ENCODE results near the gene LPCAT3.

LPCAT3 gene

DNA sequence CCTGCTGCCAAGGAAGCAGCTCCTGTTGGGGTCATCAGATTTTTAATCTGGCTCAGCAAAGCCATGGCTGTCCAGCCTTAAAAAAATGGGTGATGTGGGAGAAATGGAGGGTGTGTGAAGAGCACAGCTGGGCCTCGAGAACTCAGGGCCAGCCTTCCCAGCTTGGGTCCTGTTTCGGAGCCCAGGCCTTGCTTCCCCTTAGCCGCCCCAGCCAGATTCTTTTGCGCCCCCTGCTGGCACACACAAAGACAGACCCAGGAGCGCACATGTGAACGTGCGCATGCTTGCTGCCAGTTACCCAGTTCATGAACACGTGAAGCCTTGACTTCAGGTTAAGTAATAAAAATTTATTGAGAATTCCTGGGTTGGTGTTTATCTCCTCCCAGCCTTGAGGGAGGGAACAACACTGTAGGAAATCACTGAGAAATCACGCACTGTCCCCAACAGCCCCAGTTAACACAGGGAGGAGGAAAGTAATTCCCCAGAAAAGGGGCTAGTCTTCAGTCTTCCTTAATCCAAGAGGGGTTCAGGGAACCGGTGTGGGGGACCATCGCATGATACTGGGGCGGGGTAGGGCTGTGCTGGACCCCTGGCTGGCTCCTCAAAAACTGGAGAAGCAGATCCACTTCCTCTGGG lies 53.1 kb downstream of the LPCAT3 start (continued):
- TF ChIP-seq ZNF792 (tag by site-specific recombination; IDR thresholded peaks at IDR 0.05) (no peak), FEZF1 (tag by site-specific recombination; IDR thresholded peaks at IDR 0.05) (no peak), KLF9 (tag by site-specific recombination; IDR thresholded peaks at IDR 0.05; ENCODE audit: low read depth) (no peak), ZFP37 (tag by site-specific recombination; IDR thresholded peaks at IDR 0.05) (peak; percentile 68; the same call in 1 of the 2 replicates), ZIC2 (tag by site-specific recombination; IDR thresholded peaks at IDR 0.05) (peak; percentile 92), BCL11B (tag by site-specific recombination; IDR thresholded peaks at IDR 0.05; ENCODE audit: low read depth) (no peak), SALL2 (tag by site-specific recombination; IDR thresholded peaks at IDR 0.05; ENCODE audit: borderline replicate concordance) (no peak), ZNF354C (tag by site-specific recombination; IDR thresholded peaks at IDR 0.05; ENCODE audit: borderline replicate concordance, low read depth) (no peak), ZNF558 (tag by site-specific recombination; IDR thresholded peaks at IDR 0.05) (no peak), ZNF121 (tag by site-specific recombination; IDR thresholded peaks at IDR 0.05) (no peak), ZNF132 (tag by site-specific recombination; IDR thresholded peaks at IDR 0.05; ENCODE audit: borderline replicate concordance) (no peak), ZNF624 (tag by site-specific recombination; IDR thresholded peaks at IDR 0.05) (no peak), ZNF701 (tag by site-specific recombination; IDR thresholded peaks at IDR 0.05) (no peak), ZNF341 (tag by site-specific recombination; IDR thresholded peaks at IDR 0.05; ENCODE audit: low read depth) (peak; percentile 50), ZNF629 (tag by site-specific recombination; IDR thresholded peaks at IDR 0.05) (peak; percentile 56; the same call in 1 of the 2 replicates), ZNF560 (tag by site-specific recombination; IDR thresholded peaks at IDR 0.05; ENCODE audit: borderline replicate concordance) (no peak)
- TF ChIP-seq, protein P1, sequence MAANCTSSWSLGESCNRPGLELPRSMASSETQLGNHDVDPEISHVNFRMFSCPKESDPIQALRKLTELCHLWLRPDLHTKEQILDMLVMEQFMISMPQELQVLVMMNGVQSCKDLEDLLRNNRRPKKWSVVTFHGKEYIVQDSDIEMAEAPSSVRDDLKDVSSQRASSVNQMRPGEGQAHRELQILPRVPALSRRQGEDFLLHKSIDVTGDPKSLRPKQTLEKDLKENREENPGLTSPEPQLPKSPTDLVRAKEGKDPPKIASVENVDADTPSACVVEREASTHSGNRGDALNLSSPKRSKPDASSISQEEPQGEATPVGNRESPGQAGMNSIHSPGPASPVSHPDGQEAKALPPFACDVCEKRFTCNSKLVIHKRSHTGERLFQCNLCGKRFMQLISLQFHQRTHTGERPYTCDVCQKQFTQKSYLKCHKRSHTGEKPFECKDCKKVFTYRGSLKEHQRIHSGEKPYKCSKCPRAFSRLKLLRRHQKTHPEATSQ (tag by site-specific recombination; IDR thresholded peaks at IDR 0.05), result no peak
- TF ChIP-seq, protein P2, sequence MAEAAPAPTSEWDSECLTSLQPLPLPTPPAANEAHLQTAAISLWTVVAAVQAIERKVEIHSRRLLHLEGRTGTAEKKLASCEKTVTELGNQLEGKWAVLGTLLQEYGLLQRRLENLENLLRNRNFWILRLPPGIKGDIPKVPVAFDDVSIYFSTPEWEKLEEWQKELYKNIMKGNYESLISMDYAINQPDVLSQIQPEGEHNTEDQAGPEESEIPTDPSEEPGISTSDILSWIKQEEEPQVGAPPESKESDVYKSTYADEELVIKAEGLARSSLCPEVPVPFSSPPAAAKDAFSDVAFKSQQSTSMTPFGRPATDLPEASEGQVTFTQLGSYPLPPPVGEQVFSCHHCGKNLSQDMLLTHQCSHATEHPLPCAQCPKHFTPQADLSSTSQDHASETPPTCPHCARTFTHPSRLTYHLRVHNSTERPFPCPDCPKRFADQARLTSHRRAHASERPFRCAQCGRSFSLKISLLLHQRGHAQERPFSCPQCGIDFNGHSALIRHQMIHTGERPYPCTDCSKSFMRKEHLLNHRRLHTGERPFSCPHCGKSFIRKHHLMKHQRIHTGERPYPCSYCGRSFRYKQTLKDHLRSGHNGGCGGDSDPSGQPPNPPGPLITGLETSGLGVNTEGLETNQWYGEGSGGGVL (tag by site-specific recombination; IDR thresholded peaks at IDR 0.05), result 0 out of 2 replicates have a peak, but pooled peaks have one; percentile 12
- TF ChIP-seq, protein P3, sequence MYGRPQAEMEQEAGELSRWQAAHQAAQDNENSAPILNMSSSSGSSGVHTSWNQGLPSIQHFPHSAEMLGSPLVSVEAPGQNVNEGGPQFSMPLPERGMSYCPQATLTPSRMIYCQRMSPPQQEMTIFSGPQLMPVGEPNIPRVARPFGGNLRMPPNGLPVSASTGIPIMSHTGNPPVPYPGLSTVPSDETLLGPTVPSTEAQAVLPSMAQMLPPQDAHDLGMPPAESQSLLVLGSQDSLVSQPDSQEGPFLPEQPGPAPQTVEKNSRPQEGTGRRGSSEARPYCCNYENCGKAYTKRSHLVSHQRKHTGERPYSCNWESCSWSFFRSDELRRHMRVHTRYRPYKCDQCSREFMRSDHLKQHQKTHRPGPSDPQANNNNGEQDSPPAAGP (tag by site-specific recombination; IDR thresholded peaks at IDR 0.05), result peak; percentile 54; the same call in 1 of the 2 replicates
- TF ChIP-seq, protein P4, sequence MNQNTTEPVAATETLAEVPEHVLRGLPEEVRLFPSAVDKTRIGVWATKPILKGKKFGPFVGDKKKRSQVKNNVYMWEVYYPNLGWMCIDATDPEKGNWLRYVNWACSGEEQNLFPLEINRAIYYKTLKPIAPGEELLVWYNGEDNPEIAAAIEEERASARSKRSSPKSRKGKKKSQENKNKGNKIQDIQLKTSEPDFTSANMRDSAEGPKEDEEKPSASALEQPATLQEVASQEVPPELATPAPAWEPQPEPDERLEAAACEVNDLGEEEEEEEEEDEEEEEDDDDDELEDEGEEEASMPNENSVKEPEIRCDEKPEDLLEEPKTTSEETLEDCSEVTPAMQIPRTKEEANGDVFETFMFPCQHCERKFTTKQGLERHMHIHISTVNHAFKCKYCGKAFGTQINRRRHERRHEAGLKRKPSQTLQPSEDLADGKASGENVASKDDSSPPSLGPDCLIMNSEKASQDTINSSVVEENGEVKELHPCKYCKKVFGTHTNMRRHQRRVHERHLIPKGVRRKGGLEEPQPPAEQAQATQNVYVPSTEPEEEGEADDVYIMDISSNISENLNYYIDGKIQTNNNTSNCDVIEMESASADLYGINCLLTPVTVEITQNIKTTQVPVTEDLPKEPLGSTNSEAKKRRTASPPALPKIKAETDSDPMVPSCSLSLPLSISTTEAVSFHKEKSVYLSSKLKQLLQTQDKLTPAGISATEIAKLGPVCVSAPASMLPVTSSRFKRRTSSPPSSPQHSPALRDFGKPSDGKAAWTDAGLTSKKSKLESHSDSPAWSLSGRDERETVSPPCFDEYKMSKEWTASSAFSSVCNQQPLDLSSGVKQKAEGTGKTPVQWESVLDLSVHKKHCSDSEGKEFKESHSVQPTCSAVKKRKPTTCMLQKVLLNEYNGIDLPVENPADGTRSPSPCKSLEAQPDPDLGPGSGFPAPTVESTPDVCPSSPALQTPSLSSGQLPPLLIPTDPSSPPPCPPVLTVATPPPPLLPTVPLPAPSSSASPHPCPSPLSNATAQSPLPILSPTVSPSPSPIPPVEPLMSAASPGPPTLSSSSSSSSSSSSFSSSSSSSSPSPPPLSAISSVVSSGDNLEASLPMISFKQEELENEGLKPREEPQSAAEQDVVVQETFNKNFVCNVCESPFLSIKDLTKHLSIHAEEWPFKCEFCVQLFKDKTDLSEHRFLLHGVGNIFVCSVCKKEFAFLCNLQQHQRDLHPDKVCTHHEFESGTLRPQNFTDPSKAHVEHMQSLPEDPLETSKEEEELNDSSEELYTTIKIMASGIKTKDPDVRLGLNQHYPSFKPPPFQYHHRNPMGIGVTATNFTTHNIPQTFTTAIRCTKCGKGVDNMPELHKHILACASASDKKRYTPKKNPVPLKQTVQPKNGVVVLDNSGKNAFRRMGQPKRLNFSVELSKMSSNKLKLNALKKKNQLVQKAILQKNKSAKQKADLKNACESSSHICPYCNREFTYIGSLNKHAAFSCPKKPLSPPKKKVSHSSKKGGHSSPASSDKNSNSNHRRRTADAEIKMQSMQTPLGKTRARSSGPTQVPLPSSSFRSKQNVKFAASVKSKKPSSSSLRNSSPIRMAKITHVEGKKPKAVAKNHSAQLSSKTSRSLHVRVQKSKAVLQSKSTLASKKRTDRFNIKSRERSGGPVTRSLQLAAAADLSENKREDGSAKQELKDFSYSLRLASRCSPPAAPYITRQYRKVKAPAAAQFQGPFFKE (tag by site-specific recombination; IDR thresholded peaks at IDR 0.05; ENCODE audit: borderline replicate concordance), result no peak
- TF ChIP-seq, protein P5, sequence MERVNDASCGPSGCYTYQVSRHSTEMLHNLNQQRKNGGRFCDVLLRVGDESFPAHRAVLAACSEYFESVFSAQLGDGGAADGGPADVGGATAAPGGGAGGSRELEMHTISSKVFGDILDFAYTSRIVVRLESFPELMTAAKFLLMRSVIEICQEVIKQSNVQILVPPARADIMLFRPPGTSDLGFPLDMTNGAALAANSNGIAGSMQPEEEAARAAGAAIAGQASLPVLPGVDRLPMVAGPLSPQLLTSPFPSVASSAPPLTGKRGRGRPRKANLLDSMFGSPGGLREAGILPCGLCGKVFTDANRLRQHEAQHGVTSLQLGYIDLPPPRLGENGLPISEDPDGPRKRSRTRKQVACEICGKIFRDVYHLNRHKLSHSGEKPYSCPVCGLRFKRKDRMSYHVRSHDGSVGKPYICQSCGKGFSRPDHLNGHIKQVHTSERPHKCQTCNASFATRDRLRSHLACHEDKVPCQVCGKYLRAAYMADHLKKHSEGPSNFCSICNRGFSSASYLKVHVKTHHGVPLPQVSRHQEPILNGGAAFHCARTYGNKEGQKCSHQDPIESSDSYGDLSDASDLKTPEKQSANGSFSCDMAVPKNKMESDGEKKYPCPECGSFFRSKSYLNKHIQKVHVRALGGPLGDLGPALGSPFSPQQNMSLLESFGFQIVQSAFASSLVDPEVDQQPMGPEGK (tag by site-specific recombination; IDR thresholded peaks at IDR 0.05), result peak; percentile 54
- TF ChIP-seq, protein P6, sequence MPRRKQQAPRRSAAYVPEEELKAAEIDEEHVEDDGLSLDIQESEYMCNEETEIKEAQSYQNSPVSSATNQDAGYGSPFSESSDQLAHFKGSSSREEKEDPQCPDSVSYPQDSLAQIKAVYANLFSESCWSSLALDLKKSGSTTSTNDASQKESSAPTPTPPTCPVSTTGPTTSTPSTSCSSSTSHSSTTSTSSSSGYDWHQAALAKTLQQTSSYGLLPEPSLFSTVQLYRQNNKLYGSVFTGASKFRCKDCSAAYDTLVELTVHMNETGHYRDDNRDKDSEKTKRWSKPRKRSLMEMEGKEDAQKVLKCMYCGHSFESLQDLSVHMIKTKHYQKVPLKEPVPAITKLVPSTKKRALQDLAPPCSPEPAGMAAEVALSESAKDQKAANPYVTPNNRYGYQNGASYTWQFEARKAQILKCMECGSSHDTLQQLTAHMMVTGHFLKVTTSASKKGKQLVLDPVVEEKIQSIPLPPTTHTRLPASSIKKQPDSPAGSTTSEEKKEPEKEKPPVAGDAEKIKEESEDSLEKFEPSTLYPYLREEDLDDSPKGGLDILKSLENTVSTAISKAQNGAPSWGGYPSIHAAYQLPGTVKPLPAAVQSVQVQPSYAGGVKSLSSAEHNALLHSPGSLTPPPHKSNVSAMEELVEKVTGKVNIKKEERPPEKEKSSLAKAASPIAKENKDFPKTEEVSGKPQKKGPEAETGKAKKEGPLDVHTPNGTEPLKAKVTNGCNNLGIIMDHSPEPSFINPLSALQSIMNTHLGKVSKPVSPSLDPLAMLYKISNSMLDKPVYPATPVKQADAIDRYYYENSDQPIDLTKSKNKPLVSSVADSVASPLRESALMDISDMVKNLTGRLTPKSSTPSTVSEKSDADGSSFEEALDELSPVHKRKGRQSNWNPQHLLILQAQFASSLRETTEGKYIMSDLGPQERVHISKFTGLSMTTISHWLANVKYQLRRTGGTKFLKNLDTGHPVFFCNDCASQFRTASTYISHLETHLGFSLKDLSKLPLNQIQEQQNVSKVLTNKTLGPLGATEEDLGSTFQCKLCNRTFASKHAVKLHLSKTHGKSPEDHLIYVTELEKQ (tag by site-specific recombination; IDR thresholded peaks at IDR 0.05; ENCODE audit: borderline replicate concordance), result no peak

Data from HEK293 (cell line).